ENCODE measurements around the gene PEPD.

DNA sequence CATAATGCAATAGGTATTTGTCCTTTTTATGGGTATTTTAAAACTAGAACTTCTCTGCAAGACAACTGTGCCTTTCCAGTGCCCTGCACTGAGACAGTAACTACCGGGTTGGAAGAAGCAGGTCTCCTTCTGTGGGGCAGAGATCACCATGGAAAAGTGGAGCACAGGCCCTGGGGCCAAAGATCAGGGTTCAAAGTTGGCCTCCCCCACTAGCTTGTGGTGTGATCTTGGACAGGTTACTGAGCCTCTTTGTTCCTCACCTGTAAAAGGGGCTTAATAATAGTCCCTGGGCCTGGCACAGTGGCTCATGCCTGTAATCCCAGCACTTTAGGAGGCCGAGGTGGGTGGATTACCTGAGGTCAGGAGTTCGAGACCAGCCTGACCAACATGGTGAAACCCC, 79.8 kb downstream of the PEPD start:
- TF ChIP-seq CTCF (IDR thresholded peaks at IDR 0.05; ENCODE audit: poor library complexity) (no peak), EZH2phosphoT487 (IDR thresholded peaks at IDR 0.05; ENCODE audit: low read depth, severe bottlenecking, unreplicated experiment) (no peak), EZH2 (IDR thresholded peaks at IDR 0.05; ENCODE audit: borderline replicate concordance) (no peak)

Data from hepatocyte (in vitro differentiated cells).